Mucosa of gallbladder (tissue), 1 donor: ENCODE measurements around the gene DGKZ. TPM values are rescaled to one million over a fixed set of nuclear protein-coding genes. Genes with fewer than 3 reads are reported as not detected.
"Not testable (repeated sequence)": the region's sequence is repeated elsewhere in the genome, so short reads cannot be mapped to it uniquely, and the experiment has no call there.

Experiments used
- DNase-seq: peaks from one replicate; pipeline ENCODE4 v3.0.0-alpha.2; 2020; ENCODE audit warnings: low spot score
- total RNA-seq: library from RNA; stranded (reverse); gene quantifications from one replicate; pipeline ENCODE4 v1.2.1, GENCODE V29; 2021
- donor health status: DM: no; HTN: no; CAD: no.

Gene DGKZ
- total RNA-seq, 1 donor from 2014 or later = 83.8 TPM

DNA sequence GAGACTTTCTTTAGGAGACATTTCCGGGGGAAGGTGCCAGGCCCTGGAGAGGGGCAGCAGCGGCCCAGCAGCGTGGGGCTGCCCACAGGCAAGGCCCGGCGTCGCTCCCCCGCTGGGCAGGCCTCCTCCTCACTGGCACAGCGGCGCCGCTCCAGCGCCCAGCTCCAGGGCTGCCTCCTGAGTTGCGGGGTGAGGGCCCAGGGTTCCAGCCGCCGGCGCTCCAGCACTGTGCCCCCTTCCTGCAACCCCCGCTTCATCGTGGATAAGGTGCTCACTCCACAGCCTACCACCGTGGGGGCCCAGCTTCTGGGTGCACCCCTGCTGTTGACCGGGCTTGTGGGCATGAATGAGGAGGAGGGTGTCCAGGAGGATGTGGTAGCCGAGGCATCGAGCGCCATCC is 19.0 kb downstream of the DGKZ start:
- no peak for DNase-seq

GRCh38 chr11:46366661-46367161 is 19.4 kb downstream of the DGKZ start:
- no peak for DNase-seq

DNA sequence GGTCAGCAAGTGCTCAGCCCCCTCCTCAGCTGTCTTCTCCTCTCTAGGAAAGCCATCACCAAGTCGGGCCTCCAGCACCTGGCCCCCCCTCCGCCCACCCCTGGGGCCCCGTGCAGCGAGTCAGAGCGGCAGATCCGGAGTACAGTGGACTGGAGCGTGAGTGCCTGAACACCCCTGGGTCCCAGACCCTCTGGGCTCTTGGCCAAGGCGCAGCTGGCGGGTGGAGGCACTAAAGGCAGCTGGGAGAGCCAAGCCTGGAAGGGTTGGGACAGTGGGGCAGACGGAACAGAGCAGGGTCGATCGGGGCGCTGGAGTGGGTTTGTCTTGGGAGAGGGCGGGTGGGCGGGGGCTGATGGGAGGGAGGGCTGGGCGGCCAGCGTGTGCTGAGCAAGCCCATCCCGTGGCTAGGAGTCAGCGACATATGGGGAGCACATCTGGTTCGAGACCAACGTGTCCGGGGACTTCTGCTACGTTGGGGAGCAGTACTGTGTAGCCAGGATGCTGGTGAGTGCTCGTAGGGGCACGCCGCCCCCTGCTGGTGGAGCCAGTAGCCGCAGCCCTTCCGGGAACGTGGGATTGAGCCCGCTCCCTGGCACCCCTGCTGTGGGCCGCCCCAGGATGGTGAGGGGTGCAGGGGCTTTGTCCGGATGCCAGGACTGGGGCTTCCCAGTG is 20.1 kb downstream of the DGKZ start:
- peak; percentile 77 for DNase-seq

DNA sequence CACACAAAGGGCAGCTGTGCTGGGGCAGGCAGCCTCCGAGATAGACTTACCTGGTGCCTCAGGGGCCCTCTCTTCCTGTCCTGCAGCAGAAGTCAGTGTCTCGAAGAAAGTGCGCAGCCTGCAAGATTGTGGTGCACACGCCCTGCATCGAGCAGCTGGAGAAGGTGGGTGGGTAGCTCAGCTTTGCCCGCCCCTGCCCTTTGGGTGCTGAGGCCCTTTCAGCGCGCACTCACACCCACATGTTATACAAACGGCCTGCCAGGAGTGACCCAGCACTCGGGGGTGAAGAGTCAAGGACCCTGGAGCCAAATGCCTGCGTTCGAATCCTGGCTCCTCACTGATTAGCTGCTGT is 20.6 kb downstream of the DGKZ start:
- no peak for DNase-seq

- DNase-seq = no peak
These were observed 22.3 kb downstream of the DGKZ start for GRCh38 chr11:46369458-46370152.

DNA sequence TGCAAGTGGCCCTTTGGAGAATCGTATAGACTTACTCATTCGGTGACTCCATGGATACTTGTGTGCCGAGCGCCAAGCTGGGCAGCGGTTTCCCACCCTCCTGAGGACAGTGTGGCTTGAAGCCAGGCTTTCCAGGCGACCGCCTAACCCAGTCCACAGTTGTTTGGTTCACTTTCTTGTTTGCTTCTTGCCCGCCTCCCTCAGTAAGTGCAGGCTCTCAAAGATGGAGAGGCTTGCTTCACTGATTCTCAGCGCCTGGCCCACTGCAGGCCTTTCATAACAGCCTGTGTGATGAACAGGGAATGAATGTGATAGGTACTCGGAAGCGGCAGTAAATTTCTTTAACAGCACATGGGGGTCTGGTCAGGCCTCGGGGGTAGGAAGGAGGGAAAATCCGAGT is 23.0 kb downstream of the DGKZ start:
- no peak for DNase-seq

GRCh38 chr11:46371262-46371661 is 24.0 kb downstream of the DGKZ start:
- not testable (repeated sequence) for DNase-seq

GRCh38 chr11:46372086-46372485 is 24.8 kb downstream of the DGKZ start:
- DNase-seq = no peak

DNA sequence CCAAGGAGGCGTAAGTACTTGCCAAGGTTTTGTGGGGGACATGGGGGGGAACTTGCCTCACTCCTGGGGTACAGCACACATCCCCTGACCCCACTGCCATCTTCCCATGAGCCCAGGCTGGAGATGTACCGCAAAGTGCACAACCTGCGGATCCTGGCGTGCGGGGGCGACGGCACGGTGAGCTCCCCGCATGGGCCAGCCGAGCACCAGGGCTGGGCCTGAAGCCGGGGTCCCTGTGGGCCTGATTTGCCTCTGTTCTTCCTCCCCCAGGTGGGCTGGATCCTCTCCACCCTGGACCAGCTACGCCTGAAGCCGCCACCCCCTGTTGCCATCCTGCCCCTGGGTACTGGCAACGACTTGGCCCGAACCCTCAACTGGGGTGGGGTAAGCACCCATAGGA is 25.2 kb downstream of the DGKZ start:
- not testable (repeated sequence) for DNase-seq

DNA sequence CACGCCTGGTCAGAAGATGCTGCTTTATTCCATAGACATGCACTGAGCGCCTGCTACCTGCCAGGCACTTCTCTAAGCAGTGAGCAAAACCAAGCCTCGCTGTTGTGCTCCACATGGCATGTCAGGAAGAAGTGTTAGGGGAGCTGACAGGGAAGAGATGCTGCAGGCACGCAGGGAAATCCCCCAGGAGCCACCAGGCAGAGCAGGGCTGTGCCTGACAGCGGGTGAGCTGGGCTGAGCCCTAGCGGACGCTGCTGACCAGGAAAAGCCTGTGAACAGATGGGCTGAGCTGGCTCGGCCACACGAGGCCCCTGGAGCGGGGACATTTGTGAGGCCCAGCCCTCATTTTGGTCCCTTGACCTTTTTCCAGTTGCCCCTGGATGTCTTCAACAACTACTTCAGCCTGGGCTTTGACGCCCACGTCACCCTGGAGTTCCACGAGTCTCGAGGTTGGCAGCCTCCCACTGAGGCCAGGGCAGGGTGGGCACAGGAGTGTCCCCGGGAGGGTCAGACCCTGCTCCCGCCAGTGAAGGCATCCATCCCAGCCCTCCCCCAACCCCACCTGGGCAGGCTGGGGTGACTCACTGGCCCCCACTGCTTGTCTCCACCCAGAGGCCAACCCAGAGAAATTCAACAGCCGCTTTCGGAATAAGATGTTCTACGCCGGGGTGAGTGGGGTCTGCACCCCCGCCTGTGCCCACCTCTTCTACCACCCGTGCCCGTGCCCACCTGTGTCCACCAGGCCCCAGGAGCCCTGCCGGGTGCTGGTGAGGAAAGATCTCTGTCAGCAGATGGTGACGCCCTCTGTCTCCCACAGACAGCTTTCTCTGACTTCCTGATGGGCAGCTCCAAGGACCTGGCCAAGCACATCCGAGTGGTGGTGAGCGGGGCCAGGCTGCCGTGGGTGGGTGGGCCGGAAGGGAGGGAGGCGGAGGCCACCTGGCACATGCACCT is 26.8 kb downstream of the DGKZ start:
- no peak for DNase-seq

DNA sequence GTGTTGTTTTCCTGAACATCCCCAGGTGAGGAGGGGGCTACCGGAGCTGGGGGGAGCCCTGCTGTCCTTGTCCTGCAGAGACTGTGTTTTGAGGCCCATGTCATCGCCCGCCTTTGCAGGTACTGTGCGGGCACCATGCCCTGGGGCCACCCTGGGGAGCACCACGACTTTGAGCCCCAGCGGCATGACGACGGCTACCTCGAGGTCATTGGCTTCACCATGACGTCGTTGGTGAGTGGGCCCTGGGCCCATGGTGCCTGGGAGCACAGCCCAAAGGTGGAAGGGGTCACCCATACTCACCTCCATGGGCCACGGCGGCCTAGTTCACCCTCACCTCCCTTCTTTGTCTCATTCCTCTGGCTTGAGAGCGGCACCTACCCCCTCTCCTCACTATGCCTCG is 27.6 kb downstream of the DGKZ start:
- DNase-seq = no peak

GRCh38 chr11:46375392-46376101 is 28.3 kb downstream of the DGKZ start:
- no peak for DNase-seq

DNA sequence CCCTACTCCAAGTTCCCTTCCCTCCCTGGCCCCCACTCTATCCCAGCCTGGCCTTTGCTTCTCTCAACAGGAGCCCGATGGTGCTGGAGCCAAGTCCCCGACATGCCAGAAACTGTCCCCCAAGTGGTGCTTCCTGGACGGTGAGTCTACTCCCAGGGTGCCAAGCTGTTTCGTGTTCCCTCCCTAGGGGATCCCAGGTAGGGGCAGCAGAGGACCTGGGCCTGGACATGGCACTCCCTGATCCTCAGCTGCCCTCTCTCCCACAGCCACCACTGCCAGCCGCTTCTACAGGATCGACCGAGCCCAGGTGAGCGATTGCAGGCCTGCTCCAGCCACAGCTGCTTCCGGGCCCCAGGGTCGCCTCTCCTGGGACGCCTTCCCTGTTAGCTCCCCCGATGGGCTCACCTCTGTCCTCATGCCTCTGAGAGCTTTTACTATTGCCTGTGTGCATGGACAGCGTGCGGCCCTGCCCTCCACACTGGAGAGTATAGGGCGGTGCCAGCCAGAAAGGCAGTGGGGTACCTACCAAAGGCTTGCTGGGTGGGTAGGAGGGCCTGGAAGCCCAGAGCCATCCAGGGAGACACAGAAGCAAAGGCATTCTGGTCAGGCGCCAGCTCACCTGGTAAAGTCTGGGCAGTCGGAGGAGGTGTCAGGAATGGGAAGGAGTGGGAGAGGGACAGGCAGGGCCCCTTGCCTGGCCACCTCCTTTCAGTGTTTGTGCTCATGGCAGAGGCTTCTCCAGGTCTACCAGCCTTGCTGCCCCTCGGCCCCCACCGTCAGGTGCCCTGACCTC is 29.2 kb downstream of the DGKZ start:
- no peak for DNase-seq

- no peak for DNase-seq
These were observed 30.0 kb downstream of the DGKZ start for GRCh38 chr11:46377290-46377689.

GRCh38 chr11:46377831-46378230 is 30.6 kb downstream of the DGKZ start:
- DNase-seq = no peak

GRCh38 chr11:46378296-46378695 is 31.0 kb downstream of the DGKZ start:
- DNase-seq = no peak

- DNase-seq = no peak
These were observed 31.7 kb downstream of the DGKZ start for GRCh38 chr11:46378811-46379481.

DNA sequence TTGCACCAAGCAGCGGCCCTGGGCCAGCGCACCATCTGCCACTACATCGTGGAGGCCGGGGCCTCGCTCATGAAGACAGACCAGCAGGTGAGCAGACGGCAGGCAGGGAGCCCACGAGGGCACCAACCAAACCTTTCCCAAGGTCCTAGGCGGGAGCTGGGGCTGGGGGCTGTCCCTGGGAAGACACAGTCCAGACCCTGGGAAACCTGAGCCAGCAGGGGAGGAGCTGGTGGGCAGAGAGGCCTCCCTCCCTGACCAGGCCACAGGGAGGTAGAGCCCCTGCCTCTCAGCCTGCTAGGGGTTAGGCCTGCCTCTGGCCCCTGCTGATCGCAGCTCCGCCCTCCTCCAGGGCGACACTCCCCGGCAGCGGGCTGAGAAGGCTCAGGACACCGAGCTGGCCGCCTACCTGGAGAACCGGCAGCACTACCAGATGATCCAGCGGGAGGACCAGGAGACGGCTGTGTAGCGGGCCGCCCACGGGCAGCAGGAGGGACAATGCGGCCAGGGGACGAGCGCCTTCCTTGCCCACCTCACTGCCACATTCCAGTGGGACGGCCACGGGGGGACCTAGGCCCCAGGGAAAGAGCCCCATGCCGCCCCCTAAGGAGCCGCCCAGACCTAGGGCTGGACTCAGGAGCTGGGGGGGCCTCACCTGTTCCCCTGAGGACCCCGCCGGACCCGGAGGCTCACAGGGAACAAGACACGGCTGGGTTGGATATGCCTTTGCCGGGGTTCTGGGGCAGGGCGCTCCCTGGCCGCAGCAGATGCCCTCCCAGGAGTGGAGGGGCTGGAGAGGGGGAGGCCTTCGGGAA is 32.4 kb downstream of the DGKZ start:
- not testable (repeated sequence) for DNase-seq

DNA sequence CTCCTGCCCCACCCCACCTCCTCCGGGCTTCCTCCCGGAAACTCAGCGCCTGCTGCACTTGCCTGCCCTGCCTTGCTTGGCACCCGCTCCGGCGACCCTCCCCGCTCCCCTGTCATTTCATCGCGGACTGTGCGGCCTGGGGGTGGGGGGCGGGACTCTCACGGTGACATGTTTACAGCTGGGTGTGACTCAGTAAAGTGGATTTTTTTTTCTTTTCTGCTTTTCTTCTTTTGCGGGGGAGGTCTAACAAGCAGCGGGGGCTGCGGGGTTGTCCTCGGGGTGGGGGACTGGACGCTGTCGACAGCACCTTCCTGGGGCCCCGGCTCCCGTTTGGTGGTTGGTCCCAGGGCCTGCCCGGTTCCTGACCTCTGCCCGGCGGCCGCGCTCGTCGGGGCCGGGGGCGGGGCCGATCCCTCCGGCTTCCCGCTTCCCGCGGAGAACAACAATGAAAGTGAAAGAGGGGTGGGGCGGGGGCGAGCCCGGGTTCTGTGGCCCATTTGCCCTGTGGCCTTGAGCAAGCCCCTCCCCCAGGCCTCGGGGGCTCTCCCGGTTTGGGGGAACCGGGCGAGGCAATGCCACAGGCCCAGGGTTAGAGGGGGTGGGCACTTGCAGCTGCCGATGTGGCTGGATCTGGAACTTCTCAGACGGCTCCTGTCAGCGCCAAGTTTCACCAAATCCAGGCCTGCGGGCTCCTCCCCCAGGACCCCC is 33.2 kb downstream of the DGKZ start:
- peak; percentile 53 for DNase-seq
